ENCODE measurements around the gene DNMT3A.
A peak's percentile ranks its signal among the peaks of the same experiment; 100 is the strongest.

DNMT3A gene

DNA sequence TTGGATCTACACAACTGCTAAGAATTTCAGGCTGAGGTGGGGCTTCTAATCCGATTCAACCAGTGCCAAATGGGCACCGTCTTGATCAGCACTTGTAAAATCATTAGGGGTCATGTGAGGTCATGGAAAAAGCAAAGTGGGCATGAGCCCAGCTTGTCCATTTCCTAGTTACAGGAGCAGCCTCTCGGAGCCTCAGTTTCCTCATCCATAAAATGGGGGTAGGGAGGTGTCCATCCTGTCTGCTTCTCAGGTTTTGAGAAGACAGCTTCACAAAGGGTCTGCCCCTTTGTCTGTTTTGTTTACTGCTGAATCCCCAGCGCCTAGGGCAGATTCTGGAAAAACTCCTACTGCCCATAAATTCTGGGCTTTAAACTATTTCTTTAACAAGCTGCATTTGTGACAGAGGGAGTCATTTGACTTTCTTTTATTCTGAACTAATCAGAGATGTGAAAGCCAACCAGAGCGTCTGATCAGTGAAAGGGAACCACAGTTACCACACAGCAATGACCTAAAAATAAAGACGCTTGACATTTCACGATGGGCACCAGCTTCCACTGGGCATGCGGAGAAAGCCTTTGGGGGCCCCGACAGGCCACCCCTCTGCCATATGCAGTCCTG lies 38.9 kb downstream of the DNMT3A start:
- Histone ChIP-seq H3K4me2 (ENCODE audit: low read length, poor library complexity, severe bottlenecking) (no peak overlapping the region), H2AK5ac (ENCODE audit: low read length, severe bottlenecking) (no peak overlapping the region), H3K4ac (ENCODE audit: low read depth in 1 of 2, low read length in 2 of 2) (no peak overlapping the region), H2BK5ac (ENCODE audit: low read depth, low read length, poor library complexity, severe bottlenecking) (no peak overlapping the region), H3K18ac (ENCODE audit: low read depth in 1 of 2, low read length in 2 of 2) (no peak overlapping the region), H3K79me1 (replicated peaks; ENCODE audit: low read length, poor library complexity, severe bottlenecking) (peaks cover 12% of the 10 kb centered on the region), H4K91ac (ENCODE audit: low read length) (no peak overlapping the region), H3K9ac (ENCODE audit: low read length) (no peak overlapping the region), H3K14ac (ENCODE audit: low read length in 2 of 2) (no peak overlapping the region), H3K27me3 (ENCODE audit: control insufficient read depth in 1 of 2, insufficient read depth in 1 of 2, low read length in 2 of 2) (peaks cover 0 to 4% of the 10 kb centered on the region in 2 experiments), H2BK120ac (ENCODE audit: low read depth, low read length) (no peak overlapping the region), H3K27ac (ENCODE audit: low read length, poor library complexity, severe bottlenecking) (no peak overlapping the region), H3K9me3 (ENCODE audit: control insufficient read depth, low read length) (no peaks in the 10 kb centered on the region), H4K8ac (ENCODE audit: low read length) (no peak overlapping the region), H2BK12ac (ENCODE audit: low read length in 2 of 2) (no peak overlapping the region), H2BK15ac (ENCODE audit: low read depth, poor library complexity, severe bottlenecking) (no peak overlapping the region), H3K36me3 (ENCODE audit: control insufficient read depth in 1 of 2, insufficient read depth in 2 of 2, low read depth in 1 of 2, low read length in 2 of 2) (peaks cover 23 to 67% of the 10 kb centered on the region in 2 experiments), H3K4me1 (ENCODE audit: control insufficient read depth, insufficient read depth, low read depth, low read length) (peaks cover 19% of the 10 kb centered on the region), H3K23ac (ENCODE audit: low read length in 2 of 2) (no peak overlapping the region), H3K4me3 (ENCODE audit: insufficient read depth in 1 of 2, low read depth in 1 of 2, low read length in 2 of 2) (no peak overlapping the region), H2AFZ (ENCODE audit: low read depth, low read length) (no peak overlapping the region)
- no peak for DNase-seq
- 97% methylated on average over 9 of the region's 9 CpGs for WGBS

- Histone ChIP-seq H3K36me3 (ENCODE audit: control insufficient read depth in 1 of 2, insufficient read depth in 2 of 2, low read depth in 1 of 2, low read length in 2 of 2) (peaks cover 26 to 65% of the 10 kb centered on the region in 2 experiments), H3K14ac (ENCODE audit: low read length in 2 of 2) (peak overlapping the region in 1 of 2 experiments; percentile 83), H3K9me3 (ENCODE audit: control insufficient read depth, low read length) (no peaks in the 10 kb centered on the region), H3K27me3 (ENCODE audit: control insufficient read depth in 1 of 2, insufficient read depth in 1 of 2, low read length in 2 of 2) (peaks cover 0 to 4% of the 10 kb centered on the region in 2 experiments), H3K27ac (ENCODE audit: low read length, poor library complexity, severe bottlenecking) (no peak overlapping the region), H2BK12ac (ENCODE audit: low read length in 2 of 2) (no peak overlapping the region), H3K79me1 (replicated peaks; ENCODE audit: low read length, poor library complexity, severe bottlenecking) (peaks cover 11% of the 10 kb centered on the region), H3K18ac (ENCODE audit: low read depth in 1 of 2, low read length in 2 of 2) (no peak overlapping the region), H4K91ac (ENCODE audit: low read length) (no peak overlapping the region), H2BK120ac (ENCODE audit: low read depth, low read length) (no peak overlapping the region), H4K8ac (ENCODE audit: low read length) (no peak overlapping the region), H2AK5ac (ENCODE audit: low read length, severe bottlenecking) (no peak overlapping the region), H2BK15ac (ENCODE audit: low read depth, poor library complexity, severe bottlenecking) (no peak overlapping the region), H3K4me3 (ENCODE audit: insufficient read depth in 1 of 2, low read depth in 1 of 2, low read length in 2 of 2) (no peak overlapping the region), H2AFZ (ENCODE audit: low read depth, low read length) (no peak overlapping the region), H3K4me1 (ENCODE audit: control insufficient read depth, insufficient read depth, low read depth, low read length) (peaks cover 19% of the 10 kb centered on the region), H3K4me2 (ENCODE audit: low read length, poor library complexity, severe bottlenecking) (no peak overlapping the region), H3K9ac (ENCODE audit: low read length) (no peak overlapping the region), H2BK5ac (ENCODE audit: low read depth, low read length, poor library complexity, severe bottlenecking) (no peak overlapping the region), H3K4ac (ENCODE audit: low read depth in 1 of 2, low read length in 2 of 2) (no peak overlapping the region), H3K23ac (ENCODE audit: low read length in 2 of 2) (no peak overlapping the region)
- peak; percentile 84 for DNase-seq
- WGBS: 48% methylated on average over 8 of the region's 8 CpGs
Observed at GRCh38 chr2:25301453-25302352, 40.0 kb downstream of the DNMT3A start.

- H2BK120ac ChIP-seq (ENCODE audit: low read depth, low read length): no peak overlapping the region
- H4K8ac ChIP-seq (ENCODE audit: low read length): no peak overlapping the region
- H2BK5ac ChIP-seq (ENCODE audit: low read depth, low read length, poor library complexity, severe bottlenecking): no peak overlapping the region
- H2BK15ac ChIP-seq (ENCODE audit: low read depth, poor library complexity, severe bottlenecking): no peak overlapping the region
- H3K14ac ChIP-seq (ENCODE audit: low read length in 2 of 2): no peak overlapping the region
- no peak overlapping the region for H3K4me3 ChIP-seq (ENCODE audit: insufficient read depth in 1 of 2, low read depth in 1 of 2, low read length in 2 of 2)
- no peak overlapping the region for H2BK12ac ChIP-seq (ENCODE audit: low read length in 2 of 2)
- no peak overlapping the region for H3K4me2 ChIP-seq (ENCODE audit: low read length, poor library complexity, severe bottlenecking)
- no peak overlapping the region for H3K4ac ChIP-seq (ENCODE audit: low read depth in 1 of 2, low read length in 2 of 2)
- H2AK5ac ChIP-seq (ENCODE audit: low read length, severe bottlenecking): no peak overlapping the region
- 93% methylated on average over 12 of the region's 12 CpGs for WGBS
- DNase-seq: no peak
- no peak overlapping the region for H3K18ac ChIP-seq (ENCODE audit: low read depth in 1 of 2, low read length in 2 of 2)
- no peaks in the 10 kb centered on the region for H3K9me3 ChIP-seq (ENCODE audit: control insufficient read depth, low read length)
- H2AFZ ChIP-seq (ENCODE audit: low read depth, low read length): no peak overlapping the region
- H3K27ac ChIP-seq (ENCODE audit: low read length, poor library complexity, severe bottlenecking): no peak overlapping the region
- H3K23ac ChIP-seq (ENCODE audit: low read length in 2 of 2): no peak overlapping the region
- peaks cover 0 to under 1% of the 10 kb centered on the region in 2 experiments for H3K27me3 ChIP-seq (ENCODE audit: control insufficient read depth in 1 of 2, insufficient read depth in 1 of 2, low read length in 2 of 2)
- peaks cover 6% of the 10 kb centered on the region for H3K79me1 ChIP-seq (replicated peaks; ENCODE audit: low read length, poor library complexity, severe bottlenecking)
- H3K9ac ChIP-seq (ENCODE audit: low read length): no peak overlapping the region
- H3K36me3 ChIP-seq (ENCODE audit: control insufficient read depth in 1 of 2, insufficient read depth in 2 of 2, low read depth in 1 of 2, low read length in 2 of 2): peaks cover 32 to 63% of the 10 kb centered on the region in 2 experiments
- H3K4me1 ChIP-seq (ENCODE audit: control insufficient read depth, insufficient read depth, low read depth, low read length): peaks cover 20% of the 10 kb centered on the region
- peak overlapping the region; percentile 36 for H4K91ac ChIP-seq (ENCODE audit: low read length)
Observed at GRCh38 chr2:25300001-25300400, 41.7 kb downstream of the DNMT3A start.

- H3K4me1 ChIP-seq (ENCODE audit: control insufficient read depth, insufficient read depth, low read depth, low read length): peaks cover 31% of the 10 kb centered on the region
- no peak for DNase-seq
- no peak overlapping the region for H3K18ac ChIP-seq (ENCODE audit: low read depth in 1 of 2, low read length in 2 of 2)
- H4K8ac ChIP-seq (ENCODE audit: low read length): no peak overlapping the region
- no peak overlapping the region for H3K4ac ChIP-seq (ENCODE audit: low read depth in 1 of 2, low read length in 2 of 2)
- H2AFZ ChIP-seq (ENCODE audit: low read depth, low read length): no peak overlapping the region
- H3K4me3 ChIP-seq (ENCODE audit: insufficient read depth in 1 of 2, low read depth in 1 of 2, low read length in 2 of 2): no peak overlapping the region
- H3K9me3 ChIP-seq (ENCODE audit: control insufficient read depth, low read length): no peaks in the 10 kb centered on the region
- H2BK15ac ChIP-seq (ENCODE audit: low read depth, poor library complexity, severe bottlenecking): no peak overlapping the region
- H3K36me3 ChIP-seq (ENCODE audit: control insufficient read depth in 1 of 2, insufficient read depth in 2 of 2, low read depth in 1 of 2, low read length in 2 of 2): peaks cover 32 to 56% of the 10 kb centered on the region in 2 experiments
- peaks cover 7% of the 10 kb centered on the region for H3K79me1 ChIP-seq (replicated peaks; ENCODE audit: low read length, poor library complexity, severe bottlenecking)
- H4K91ac ChIP-seq (ENCODE audit: low read length): no peak overlapping the region
- no peak overlapping the region for H2AK5ac ChIP-seq (ENCODE audit: low read length, severe bottlenecking)
- H3K23ac ChIP-seq (ENCODE audit: low read length in 2 of 2): no peak overlapping the region
- H2BK120ac ChIP-seq (ENCODE audit: low read depth, low read length): no peak overlapping the region
- H2BK12ac ChIP-seq (ENCODE audit: low read length in 2 of 2): no peak overlapping the region
- 90% methylated on average over 6 of the region's 7 CpGs for WGBS
- no peak overlapping the region for H3K27ac ChIP-seq (ENCODE audit: low read length, poor library complexity, severe bottlenecking)
- no peak overlapping the region for H3K14ac ChIP-seq (ENCODE audit: low read length in 2 of 2)
- no peak overlapping the region for H3K4me2 ChIP-seq (ENCODE audit: low read length, poor library complexity, severe bottlenecking)
- no peak overlapping the region for H3K9ac ChIP-seq (ENCODE audit: low read length)
- no peaks in the 10 kb centered on the region for H3K27me3 ChIP-seq (ENCODE audit: control insufficient read depth in 1 of 2, insufficient read depth in 1 of 2, low read length in 2 of 2)
- H2BK5ac ChIP-seq (ENCODE audit: low read depth, low read length, poor library complexity, severe bottlenecking): no peak overlapping the region
Observed at GRCh38 chr2:25298776-25299431, 42.8 kb downstream of the DNMT3A start.
